GM23338 (cell line): Measurements from ENCODE around the gene RAB27B. TPM values are rescaled to one million over a fixed set of nuclear protein-coding genes. Genes with fewer than 3 reads are reported as not detected.

Experiments used
- ATAC-seq: fragments of 200-7000 bp; cut with Tn5 transposase; 3 replicates; pipeline ENCODE4 v1.9.1; 2020
- DNase-seq: peaks from one replicate; pipeline ENCODE4 v3.0.0-alpha.2; 2015; ENCODE audit warnings: low spot score
- H2AFZ ChIP-seq: fragments of 200-600 bp; sonication (generic); 2 replicates; pipeline ENCODE4 v1.8.0; 2016; ENCODE audit warnings: antibody characterized with exemption, mild to moderate bottlenecking, moderate library complexity
- H3F3A ChIP-seq: fragments of 200-600 bp; sonication (generic); replicated peaks from 2 replicates; pipeline ENCODE4 v1.8.0; 2017; ENCODE audit warnings: antibody characterized with exemption, mixed run types, low read depth
- H3K27ac ChIP-seq: fragments of 200-600 bp; sonication (generic); 2 replicates; pipeline ENCODE4 v1.6.1; 2016; ENCODE audit warnings: low read depth
- H3K27me3 ChIP-seq: fragments of 200-600 bp; sonication (generic); 2 replicates; pipeline ENCODE4 v1.8.0; 2016; ENCODE audit warnings: mild to moderate bottlenecking, mixed run types, moderate library complexity; ENCODE audit not compliant: insufficient read depth
- H3K36me3 ChIP-seq: fragments of 200-600 bp; sonication (generic); 2 replicates; pipeline ENCODE4 v1.8.0; 2016; ENCODE audit warnings: mild to moderate bottlenecking; ENCODE audit not compliant: insufficient read depth
- H3K4me1 ChIP-seq: fragments of 200-600 bp; sonication (generic); 2 replicates; pipeline ENCODE4 v1.8.0; 2016; ENCODE audit warnings: mild to moderate bottlenecking, moderate library complexity; ENCODE audit not compliant: insufficient read depth
- H3K4me2 ChIP-seq: fragments of 200-600 bp; sonication (generic); 2 replicates; pipeline ENCODE4 v1.7.1; 2017; ENCODE audit warnings: mixed run types
- H3K4me3 ChIP-seq: fragments of 200-600 bp; sonication (generic); 2 replicates; pipeline ENCODE4 v1.6.1; 2016; ENCODE audit warnings: mixed run types
- H3K79me2 ChIP-seq: fragments of 200-600 bp; sonication (generic); replicated peaks from 2 replicates; pipeline ENCODE4 v1.8.0; 2017; ENCODE audit warnings: mild to moderate bottlenecking; ENCODE audit not compliant: insufficient read depth
- H3K9me2 ChIP-seq: fragments of 200-600 bp; sonication (generic); 2 replicates; pipeline ENCODE4 v1.8.0; 2017; ENCODE audit not compliant: insufficient read depth
- H4K20me1 ChIP-seq: fragments of 200-600 bp; sonication (generic); replicated peaks from 2 replicates; pipeline ENCODE4 v1.8.0; 2017; ENCODE audit warnings: mild to moderate bottlenecking; ENCODE audit not compliant: insufficient read depth
- H3K27ac Mint-ChIP-seq: 2 replicates; pipeline ENCODE4 v1.8.0; 2020; ENCODE audit warnings: inconsistent platforms, mild to moderate bottlenecking, moderate library complexity, mixed read lengths
- H3K27me3 Mint-ChIP-seq: 3 replicates; pipeline ENCODE4 v1.8.0; 2022; ENCODE audit warnings: low read depth, mild to moderate bottlenecking, moderate library complexity, mixed read lengths, inconsistent platforms; ENCODE audit not compliant: insufficient read depth, poor library complexity
- H3K36me3 Mint-ChIP-seq: 3 replicates; pipeline ENCODE4 v1.8.0; 2021; ENCODE audit warnings: low read depth, mild to moderate bottlenecking, inconsistent platforms, moderate library complexity, mixed read lengths
- H3K4me1 Mint-ChIP-seq: 3 replicates; pipeline ENCODE4 v1.8.0; 2020; ENCODE audit warnings: mild to moderate bottlenecking, inconsistent platforms, mixed read lengths
- H3K4me3 Mint-ChIP-seq: 3 replicates; pipeline ENCODE4 v1.8.0; 2021; ENCODE audit warnings: moderate library complexity, mild to moderate bottlenecking, inconsistent platforms, mixed read lengths
- H3K9me3 Mint-ChIP-seq: 3 replicates; pipeline ENCODE4 v1.8.0; 2020; ENCODE audit warnings: moderate library complexity, mild to moderate bottlenecking, inconsistent platforms, mixed read lengths
- CREB1 ChIP-seq: fragments of 250-450 bp; sonication (Bioruptor Pico); IDR thresholded peaks from 2 replicates; pipeline ENCODE4 v1.5.0; 2020; ENCODE audit warnings: low read depth, mild to moderate bottlenecking, moderate library complexity
- CTCF ChIP-seq, 2 experiments: fragments of 200-600 bp in 1 of 2; sonication (generic) in 1 of 2; conservative IDR thresholded peaks; 2 replicates each; pipeline versions ENCODE4 v1.5.1 to v1.6.1; 2016 to 2017; ENCODE audit warnings: antibody characterized with exemption in 2 of 2, low read depth in 2 of 2, mild to moderate bottlenecking in 2 of 2, moderate library complexity in 1 of 2
- ETS1 ChIP-seq: IDR thresholded peaks from 2 replicates; pipeline ENCODE4 v1.6.1; 2016; ENCODE audit warnings: antibody characterized with exemption
- EZH2 ChIP-seq: fragments of 200-600 bp; sonication (generic); IDR thresholded peaks from one replicate; pipeline ENCODE4 v1.8.0; 2017; ENCODE audit warnings: antibody characterized with exemption, mild to moderate bottlenecking, low read depth; ENCODE audit not compliant: unreplicated experiment
- EZH2phosphoT487 ChIP-seq: fragments of 200-600 bp; sonication (generic); IDR thresholded peaks from one replicate; pipeline ENCODE4 v1.8.1; 2018; ENCODE audit warnings: antibody characterized with exemption; ENCODE audit not compliant: unreplicated experiment
- JUNB ChIP-seq: IDR thresholded peaks from one replicate; pipeline ENCODE4 v1.6.1; 2016; ENCODE audit warnings: antibody characterized with exemption; ENCODE audit not compliant: unreplicated experiment
- NANOG ChIP-seq: IDR thresholded peaks from 2 replicates; pipeline ENCODE4 v1.6.1; 2016; ENCODE audit warnings: antibody characterized with exemption, borderline replicate concordance
- POLR2AphosphoS5 ChIP-seq: IDR thresholded peaks from 2 replicates; pipeline ENCODE4 v1.6.1; 2016; ENCODE audit warnings: antibody characterized with exemption, low read depth
- REST ChIP-seq: IDR thresholded peaks from one replicate; pipeline ENCODE4 v1.6.1; 2018; ENCODE audit warnings: antibody characterized with exemption; ENCODE audit not compliant: unreplicated experiment
- ZNF114 ChIP-seq: fragments of 250-450 bp; sonication (Bioruptor Pico); IDR thresholded peaks from 2 replicates; pipeline ENCODE4 v1.5.0; 2020; ENCODE audit warnings: mild to moderate bottlenecking, moderate library complexity
- polyA plus RNA-seq: library from polyadenylated mRNA; unstranded; fragments of >200 nt; fragmentation: Nextera tagmentation; extraction: Ambion mirVana; gene quantifications from 2 replicates; pipeline ENCODE4 v1.2.1, GENCODE V29; 2016
- total RNA-seq: library from RNA; depleted of rRNA; stranded (reverse); fragments of >200 nt; shearing (Covaris generic); gene quantifications from 2 replicates; pipeline ENCODE4 v1.2.3, GENCODE V29; 2014
- TF ChIP-seq, protein P1 (sequence below): fragments of 250-450 bp; sonication (Bioruptor Pico); IDR thresholded peaks from 2 replicates; pipeline ENCODE4 v1.5.0; 2020; ENCODE audit warnings: mild to moderate bottlenecking, moderate library complexity

The RAB27B gene
- total and polyA plus RNA-seq, 2 experiments from 2014 or later = 0.13 to 0.56 TPM

DNA sequence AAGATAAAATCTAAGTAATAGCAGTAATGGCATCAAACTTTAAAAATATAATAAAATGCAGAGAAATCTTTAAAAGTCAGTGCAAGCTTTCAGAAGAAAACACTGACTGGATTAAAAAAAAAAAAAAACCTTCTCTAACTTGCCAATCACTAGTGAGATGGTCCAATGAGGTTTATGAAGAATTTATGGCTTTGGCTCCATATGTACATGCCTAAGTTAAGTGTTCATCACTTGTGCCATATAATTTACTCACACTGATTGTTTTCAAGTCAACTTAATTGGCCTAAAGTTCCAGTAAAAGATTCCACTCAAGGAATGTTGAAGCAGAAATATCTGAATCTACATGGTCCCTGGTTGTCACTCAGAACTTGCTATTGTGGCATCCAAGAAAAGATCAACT is 40.7 kb upstream of the RAB27B start:
- DNase-seq (no peak), ATAC-seq (no peak)
- Mint-ChIP-seq H3K4me1 (no peaks in the 10 kb centered on the region), H3K27me3 (peaks cover 1% of the 10 kb centered on the region), H3K36me3 (no peaks in the 10 kb centered on the region), H3K4me3 (no peak overlapping the region), H3K27ac (no peak overlapping the region), H3K9me3 (no peaks in the 10 kb centered on the region)
- no peak overlapping the region for H2AFZ ChIP-seq
- no peaks in the 10 kb centered on the region for H3K79me2 ChIP-seq
- no peaks in the 10 kb centered on the region for H3K9me2 ChIP-seq
- no peaks in the 10 kb centered on the region for H3F3A ChIP-seq
- no peak for TF ChIP-seq EZH2
- TF ChIP-seq ETS1 = no peak
- no peak for TF ChIP-seq ZNF114 (CRISPR knock-in tag)
- TF ChIP-seq CTCF (conservative IDR thresholded peaks at IDR 0.05; ENCODE audit: low read depth in 2 of 2) = no peak
- no peak for TF ChIP-seq CREB1
- no peak for TF ChIP-seq NANOG
- TF ChIP-seq, protein P1, sequence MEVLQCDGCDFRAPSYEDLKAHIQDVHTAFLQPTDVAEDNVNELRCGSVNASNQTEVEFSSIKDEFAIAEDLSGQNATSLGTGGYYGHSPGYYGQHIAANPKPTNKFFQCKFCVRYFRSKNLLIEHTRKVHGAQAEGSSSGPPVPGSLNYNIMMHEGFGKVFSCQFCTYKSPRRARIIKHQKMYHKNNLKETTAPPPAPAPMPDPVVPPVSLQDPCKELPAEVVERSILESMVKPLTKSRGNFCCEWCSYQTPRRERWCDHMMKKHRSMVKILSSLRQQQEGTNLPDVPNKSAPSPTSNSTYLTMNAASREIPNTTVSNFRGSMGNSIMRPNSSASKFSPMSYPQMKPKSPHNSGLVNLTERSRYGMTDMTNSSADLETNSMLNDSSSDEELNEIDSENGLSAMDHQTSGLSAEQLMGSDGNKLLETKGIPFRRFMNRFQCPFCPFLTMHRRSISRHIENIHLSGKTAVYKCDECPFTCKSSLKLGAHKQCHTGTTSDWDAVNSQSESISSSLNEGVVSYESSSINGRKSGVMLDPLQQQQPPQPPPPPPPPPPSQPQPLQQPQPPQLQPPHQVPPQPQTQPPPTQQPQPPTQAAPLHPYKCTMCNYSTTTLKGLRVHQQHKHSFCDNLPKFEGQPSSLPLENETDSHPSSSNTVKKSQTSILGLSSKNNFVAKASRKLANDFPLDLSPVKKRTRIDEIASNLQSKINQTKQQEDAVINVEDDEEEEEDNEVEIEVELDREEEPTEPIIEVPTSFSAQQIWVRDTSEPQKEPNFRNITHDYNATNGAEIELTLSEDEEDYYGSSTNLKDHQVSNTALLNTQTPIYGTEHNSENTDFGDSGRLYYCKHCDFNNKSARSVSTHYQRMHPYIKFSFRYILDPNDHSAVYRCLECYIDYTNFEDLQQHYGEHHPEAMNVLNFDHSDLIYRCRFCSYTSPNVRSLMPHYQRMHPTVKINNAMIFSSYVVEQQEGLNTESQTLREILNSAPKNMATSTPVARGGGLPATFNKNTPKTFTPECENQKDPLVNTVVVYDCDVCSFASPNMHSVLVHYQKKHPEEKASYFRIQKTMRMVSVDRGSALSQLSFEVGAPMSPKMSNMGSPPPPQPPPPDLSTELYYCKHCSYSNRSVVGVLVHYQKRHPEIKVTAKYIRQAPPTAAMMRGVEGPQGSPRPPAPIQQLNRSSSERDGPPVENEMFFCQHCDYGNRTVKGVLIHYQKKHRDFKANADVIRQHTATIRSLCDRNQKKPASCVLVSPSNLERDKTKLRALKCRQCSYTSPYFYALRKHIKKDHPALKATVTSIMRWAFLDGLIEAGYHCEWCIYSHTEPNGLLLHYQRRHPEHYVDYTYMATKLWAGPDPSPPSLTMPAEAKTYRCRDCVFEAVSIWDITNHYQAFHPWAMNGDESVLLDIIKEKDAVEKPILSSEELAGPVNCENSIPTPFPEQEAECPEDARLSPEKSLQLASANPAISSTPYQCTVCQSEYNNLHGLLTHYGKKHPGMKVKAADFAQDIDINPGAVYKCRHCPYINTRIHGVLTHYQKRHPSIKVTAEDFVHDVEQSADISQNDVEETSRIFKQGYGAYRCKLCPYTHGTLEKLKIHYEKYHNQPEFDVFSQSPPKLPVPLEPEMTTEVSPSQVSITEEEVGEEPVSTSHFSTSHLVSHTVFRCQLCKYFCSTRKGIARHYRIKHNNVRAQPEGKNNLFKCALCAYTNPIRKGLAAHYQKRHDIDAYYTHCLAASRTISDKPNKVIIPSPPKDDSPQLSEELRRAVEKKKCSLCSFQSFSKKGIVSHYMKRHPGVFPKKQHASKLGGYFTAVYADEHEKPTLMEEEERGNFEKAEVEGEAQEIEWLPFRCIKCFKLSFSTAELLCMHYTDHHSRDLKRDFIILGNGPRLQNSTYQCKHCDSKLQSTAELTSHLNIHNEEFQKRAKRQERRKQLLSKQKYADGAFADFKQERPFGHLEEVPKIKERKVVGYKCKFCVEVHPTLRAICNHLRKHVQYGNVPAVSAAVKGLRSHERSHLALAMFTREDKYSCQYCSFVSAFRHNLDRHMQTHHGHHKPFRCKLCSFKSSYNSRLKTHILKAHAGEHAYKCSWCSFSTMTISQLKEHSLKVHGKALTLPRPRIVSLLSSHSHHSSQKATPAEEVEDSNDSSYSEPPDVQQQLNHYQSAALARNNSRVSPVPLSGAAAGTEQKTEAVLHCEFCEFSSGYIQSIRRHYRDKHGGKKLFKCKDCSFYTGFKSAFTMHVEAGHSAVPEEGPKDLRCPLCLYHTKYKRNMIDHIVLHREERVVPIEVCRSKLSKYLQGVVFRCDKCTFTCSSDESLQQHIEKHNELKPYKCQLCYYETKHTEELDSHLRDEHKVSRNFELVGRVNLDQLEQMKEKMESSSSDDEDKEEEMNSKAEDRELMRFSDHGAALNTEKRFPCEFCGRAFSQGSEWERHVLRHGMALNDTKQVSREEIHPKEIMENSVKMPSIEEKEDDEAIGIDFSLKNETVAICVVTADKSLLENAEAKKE (CRISPR knock-in tag) = no peak
- TF ChIP-seq POLR2AphosphoS5 = no peak
- TF ChIP-seq REST = no peak
- TF ChIP-seq JUNB = no peak
- TF ChIP-seq EZH2phosphoT487 = no peak
- H3K36me3 ChIP-seq = no peaks in the 10 kb centered on the region
- H3K27ac ChIP-seq = no peak overlapping the region
- H3K4me1 ChIP-seq = no peaks in the 10 kb centered on the region
- no peak overlapping the region for H3K4me2 ChIP-seq
- H3K27me3 ChIP-seq = no peaks in the 10 kb centered on the region
- H4K20me1 ChIP-seq = no peaks in the 10 kb centered on the region
- no peak overlapping the region for H3K4me3 ChIP-seq
